ENCODE measurements around the gene DCC. TPM values are rescaled to one million over a fixed set of nuclear protein-coding genes. Genes with fewer than 3 reads are reported as not detected.

Gene DCC
- polyA plus RNA-seq, 1 experiment: 0.67 TPM

- H3K27me3 ChIP-seq (ENCODE audit: control insufficient read depth, insufficient read depth, low read length): no peaks in the 10 kb centered on the region
- TF ChIP-seq, protein P1, sequence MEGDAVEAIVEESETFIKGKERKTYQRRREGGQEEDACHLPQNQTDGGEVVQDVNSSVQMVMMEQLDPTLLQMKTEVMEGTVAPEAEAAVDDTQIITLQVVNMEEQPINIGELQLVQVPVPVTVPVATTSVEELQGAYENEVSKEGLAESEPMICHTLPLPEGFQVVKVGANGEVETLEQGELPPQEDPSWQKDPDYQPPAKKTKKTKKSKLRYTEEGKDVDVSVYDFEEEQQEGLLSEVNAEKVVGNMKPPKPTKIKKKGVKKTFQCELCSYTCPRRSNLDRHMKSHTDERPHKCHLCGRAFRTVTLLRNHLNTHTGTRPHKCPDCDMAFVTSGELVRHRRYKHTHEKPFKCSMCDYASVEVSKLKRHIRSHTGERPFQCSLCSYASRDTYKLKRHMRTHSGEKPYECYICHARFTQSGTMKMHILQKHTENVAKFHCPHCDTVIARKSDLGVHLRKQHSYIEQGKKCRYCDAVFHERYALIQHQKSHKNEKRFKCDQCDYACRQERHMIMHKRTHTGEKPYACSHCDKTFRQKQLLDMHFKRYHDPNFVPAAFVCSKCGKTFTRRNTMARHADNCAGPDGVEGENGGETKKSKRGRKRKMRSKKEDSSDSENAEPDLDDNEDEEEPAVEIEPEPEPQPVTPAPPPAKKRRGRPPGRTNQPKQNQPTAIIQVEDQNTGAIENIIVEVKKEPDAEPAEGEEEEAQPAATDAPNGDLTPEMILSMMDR (IDR thresholded peaks at IDR 0.05; ENCODE audit: low read depth, low read length): no peak
- peaks cover 12% of the 10 kb centered on the region for H3K9me3 ChIP-seq (ENCODE audit: control insufficient read depth, insufficient read depth, low read length)
- H3K4me3 ChIP-seq (ENCODE audit: low read depth, low read length): no peak overlapping the region
- H3K27ac ChIP-seq (ENCODE audit: low read depth, low read length): no peak overlapping the region
- POLR2A ChIA-PET: no interaction called here
- DNase-seq (ENCODE audit: low read depth, low spot score): no peak
- CTCF ChIA-PET: no interaction called here
Observed at GRCh38 chr18:52746986-52747385, 407.0 kb downstream of the DCC start.

- Histone ChIP-seq H3K27ac (ENCODE audit: low read depth, low read length) (no peak overlapping the region), H3K4me3 (ENCODE audit: low read depth, low read length) (no peak overlapping the region), H3K9me3 (ENCODE audit: control insufficient read depth, insufficient read depth, low read length) (peaks cover 12% of the 10 kb centered on the region), H3K27me3 (ENCODE audit: control insufficient read depth, insufficient read depth, low read length) (no peaks in the 10 kb centered on the region)
- TF ChIP-seq, protein P1 (IDR thresholded peaks at IDR 0.05; ENCODE audit: low read depth, low read length): no peak
- CTCF ChIA-PET: no interaction called here
- DNase-seq (ENCODE audit: low read depth, low spot score): no peak
- POLR2A ChIA-PET: no interaction called here
Observed at GRCh38 chr18:52747869-52748268, 407.9 kb downstream of the DCC start.

- TF ChIP-seq, protein P1 (IDR thresholded peaks at IDR 0.05; ENCODE audit: low read depth, low read length): no peak
- no peak for DNase-seq (ENCODE audit: low read depth, low spot score)
- Histone ChIP-seq H3K27me3 (ENCODE audit: control insufficient read depth, insufficient read depth, low read length) (no peaks in the 10 kb centered on the region), H3K9me3 (ENCODE audit: control insufficient read depth, insufficient read depth, low read length) (peaks cover 12% of the 10 kb centered on the region), H3K4me3 (ENCODE audit: low read depth, low read length) (no peak overlapping the region), H3K27ac (ENCODE audit: low read depth, low read length) (no peak overlapping the region)
- POLR2A ChIA-PET: no interaction called here
- CTCF ChIA-PET: no interaction called here
Observed at GRCh38 chr18:52748343-52748742, 408.3 kb downstream of the DCC start.

- H3K27me3 ChIP-seq (ENCODE audit: control insufficient read depth, insufficient read depth, low read length): no peaks in the 10 kb centered on the region
- TF ChIP-seq, protein P1 (IDR thresholded peaks at IDR 0.05; ENCODE audit: low read depth, low read length): no peak
- H3K27ac ChIP-seq (ENCODE audit: low read depth, low read length): no peak overlapping the region
- H3K9me3 ChIP-seq (ENCODE audit: control insufficient read depth, insufficient read depth, low read length): peaks cover 12% of the 10 kb centered on the region
- ChIA-PET POLR2A (no interaction called here), CTCF (no interaction called here)
- no peak overlapping the region for H3K4me3 ChIP-seq (ENCODE audit: low read depth, low read length)
- no peak for DNase-seq (ENCODE audit: low read depth, low spot score)
Observed at GRCh38 chr18:52749542-52749941, 409.5 kb downstream of the DCC start.

- CTCF ChIA-PET: no interaction called here
- TF ChIP-seq, protein P1 (IDR thresholded peaks at IDR 0.05; ENCODE audit: low read depth, low read length): no peak
- peaks cover 12% of the 10 kb centered on the region for H3K9me3 ChIP-seq (ENCODE audit: control insufficient read depth, insufficient read depth, low read length)
- no peak overlapping the region for H3K4me3 ChIP-seq (ENCODE audit: low read depth, low read length)
- H3K27me3 ChIP-seq (ENCODE audit: control insufficient read depth, insufficient read depth, low read length): no peaks in the 10 kb centered on the region
- POLR2A ChIA-PET: no interaction called here
- no peak overlapping the region for H3K27ac ChIP-seq (ENCODE audit: low read depth, low read length)
- no peak for DNase-seq (ENCODE audit: low read depth, low spot score)
Observed at GRCh38 chr18:52750995-52751394, 411.0 kb downstream of the DCC start.

Data from AG04450 (cell line).